HL-60 (cell line): ENCODE measurements around the gene ASCL1.

ENCODE experiments used
- DNase-seq, 2 experiments: peaks; one replicate each; pipeline ENCODE4 v3.0.0-alpha.2; 2010 to 2020; ENCODE audit warnings: low read depth in 1 of 2, low spot score in 1 of 2
- H3K27ac ChIP-seq: fragments of 250-450 bp; sonication (Bioruptor Pico); replicated peaks from 2 replicates; pipeline ENCODE4 v1.5.1; 2020; ENCODE audit warnings: mild to moderate bottlenecking, moderate library complexity
- H3K27me3 ChIP-seq: fragments of 250-450 bp; sonication (Bioruptor Pico); 2 replicates; pipeline ENCODE4 v1.5.1; 2021; ENCODE audit warnings: mild to moderate bottlenecking, moderate library complexity; ENCODE audit not compliant: insufficient read depth, poor library complexity, severe bottlenecking
- H3K4me3 ChIP-seq: replicated peaks from 2 replicates; pipeline ENCODE4 v1.5.1; 2011; ENCODE audit warnings: mild to moderate bottlenecking, control low read depth, low read length; ENCODE audit not compliant: insufficient read depth
- CTCF ChIP-seq: IDR thresholded peaks from one replicate; pipeline ENCODE4 v1.5.1; 2011; ENCODE audit warnings: low read length, control low read depth, inconsistent platforms; ENCODE audit not compliant: insufficient read depth
- GABPA ChIP-seq: IDR thresholded peaks from 2 replicates; pipeline ENCODE4 v1.6.1; 2012; ENCODE audit warnings: low read depth
- POLR2AphosphoS5 ChIP-seq: IDR thresholded peaks from 2 replicates; pipeline ENCODE4 v1.6.1; 2012; ENCODE audit warnings: low read depth
- REST ChIP-seq: IDR thresholded peaks from 2 replicates; pipeline ENCODE4 v1.6.1; 2012; ENCODE audit warnings: low read depth; ENCODE audit not compliant: insufficient replicate concordance
- SPI1 ChIP-seq: IDR thresholded peaks from 2 replicates; pipeline ENCODE4 v1.6.1; 2012; ENCODE audit warnings: low read depth, mild to moderate bottlenecking, borderline replicate concordance

The ASCL1 gene

GRCh38 chr12:102927220-102927619 is 30.3 kb upstream of the ASCL1 start:
- DNase-seq: no peak
- H3K27me3 ChIP-seq: peaks cover 3% of the 10 kb centered on the region
- TF ChIP-seq GABPA (no peak), SPI1 (no peak), POLR2AphosphoS5 (no peak), CTCF (no peak), REST (no peak)
- no peak overlapping the region for H3K27ac ChIP-seq
- H3K4me3 ChIP-seq: no peak overlapping the region

- no peak for TF ChIP-seq SPI1
- no peak for TF ChIP-seq REST
- TF ChIP-seq GABPA: no peak
- TF ChIP-seq POLR2AphosphoS5: no peak
- TF ChIP-seq CTCF: no peak
- no peak overlapping the region for H3K27ac ChIP-seq
- no peak for DNase-seq
- H3K27me3 ChIP-seq: peaks cover 3% of the 10 kb centered on the region
- H3K4me3 ChIP-seq: no peak overlapping the region
Measured at GRCh38 chr12:102933168-102933567, 24.3 kb upstream of the ASCL1 start.

- no peak for DNase-seq
Measured at GRCh38 chr12:102939059-102939458, 18.4 kb upstream of the ASCL1 start.

More at GRCh38 chr12:102939059-102939458, 18.4 kb upstream of the ASCL1 start:
- peaks cover 3% of the 10 kb centered on the region for H3K27me3 ChIP-seq
- H3K4me3 ChIP-seq: no peak overlapping the region
- no peak for TF ChIP-seq POLR2AphosphoS5
- no peak for TF ChIP-seq REST
- TF ChIP-seq GABPA: no peak
- TF ChIP-seq SPI1: no peak
- no peak for TF ChIP-seq CTCF
- H3K27ac ChIP-seq: no peak overlapping the region
